Type B pancreatic cell (in vitro differentiated cells): ENCODE results near the gene VASN. TPM values are rescaled to one million over a fixed set of nuclear protein-coding genes. Genes with fewer than 3 reads are reported as not detected.

Experiments
- DNase-seq: peaks from one replicate; pipeline ENCODE4 v3.0.0; 2021; ENCODE audit warnings: mixed read lengths; ENCODE audit not compliant: unreplicated experiment; ENCODE audit errors: extremely low spot score
- H3K27ac Mint-ChIP-seq: 2 replicates; pipeline ENCODE4 v1.8.0; 2021; ENCODE audit warnings: mild to moderate bottlenecking, mixed read lengths
- H3K27me3 Mint-ChIP-seq: 2 replicates; pipeline ENCODE4 v1.8.0; 2021; ENCODE audit warnings: mixed read lengths
- H3K36me3 Mint-ChIP-seq: 2 replicates; pipeline ENCODE4 v1.8.0; 2021; ENCODE audit warnings: mixed read lengths
- H3K4me1 Mint-ChIP-seq: one replicate; pipeline ENCODE4 v1.8.0; 2021; ENCODE audit warnings: mixed read lengths; ENCODE audit not compliant: unreplicated experiment
- H3K4me3 Mint-ChIP-seq: 2 replicates; pipeline ENCODE4 v1.8.0; 2021; ENCODE audit warnings: mild to moderate bottlenecking, mixed read lengths
- H3K9me3 Mint-ChIP-seq: 2 replicates; pipeline ENCODE4 v1.8.0; 2021; ENCODE audit warnings: mixed read lengths
- long read RNA-seq: library from polyadenylated mRNA; unstranded; transcript quantifications from one replicate; pipeline ENCODE4 v2.0.0, GENCODE V29; 2020
- total RNA-seq: library from RNA; stranded (reverse); gene quantifications from 2 replicates; pipeline ENCODE4 v1.2.1, GENCODE V29; 2021; ENCODE audit warnings: low replicate concordance
- TF ChIP-seq, protein P1 (sequence below): fragments of 200-600 bp; sonication (generic); conservative IDR thresholded peaks from 2 replicates; pipeline ENCODE4 v1.5.0; 2021; ENCODE audit warnings: antibody characterized with exemption, mild to moderate bottlenecking

VASN gene
- total RNA-seq: 9.7 and 29.0 TPM in 2 replicates
- long read RNA-seq: 0 reads

DNA sequence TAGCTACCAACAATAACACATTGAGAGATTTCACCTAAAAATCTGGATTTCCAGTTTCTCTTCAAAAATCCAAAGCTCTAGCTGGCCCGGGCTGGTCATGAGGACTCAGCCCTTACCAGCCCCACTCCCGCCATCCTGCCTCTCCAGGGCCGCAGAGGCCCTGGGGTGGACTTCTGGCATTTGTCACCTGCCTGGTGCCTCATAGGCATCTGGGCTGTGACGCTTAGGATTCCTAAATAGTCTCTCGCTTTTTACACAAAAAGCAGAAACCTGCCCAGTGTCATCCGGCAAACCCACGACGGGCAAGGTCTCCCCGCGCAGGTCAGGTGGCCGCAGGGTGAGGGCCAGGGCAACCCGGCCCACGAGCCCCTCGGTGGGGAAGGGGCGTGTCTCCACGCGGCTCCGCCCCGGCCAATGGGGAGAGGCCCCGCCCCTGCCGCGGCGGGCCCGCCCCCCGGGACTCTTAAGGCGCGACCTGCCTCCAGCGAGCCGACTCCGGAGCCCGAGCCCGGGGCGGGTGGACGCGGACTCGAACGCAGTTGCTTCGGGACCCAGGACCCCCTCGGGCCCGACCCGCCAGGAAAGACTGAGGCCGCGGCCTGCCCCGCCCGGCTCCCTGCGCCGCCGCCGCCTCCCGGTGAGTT is at the start of gene VASN:
Gene VASN, plus strand, starts transcription at position 492 of the 644 bp plus-strand sequence. CDS start 9,030 bp downstream, outside the sequence.
- peak within 1 kb of the TSS; percentile 89 for H3K4me3 Mint-ChIP-seq
- H3K9me3 Mint-ChIP-seq: no peaks in the 10 kb centered on the region
- H3K27ac Mint-ChIP-seq: peak within 1 kb of the TSS; percentile 39
- H3K36me3 Mint-ChIP-seq: no peaks in the 10 kb centered on the region
- TF ChIP-seq, protein P1, sequence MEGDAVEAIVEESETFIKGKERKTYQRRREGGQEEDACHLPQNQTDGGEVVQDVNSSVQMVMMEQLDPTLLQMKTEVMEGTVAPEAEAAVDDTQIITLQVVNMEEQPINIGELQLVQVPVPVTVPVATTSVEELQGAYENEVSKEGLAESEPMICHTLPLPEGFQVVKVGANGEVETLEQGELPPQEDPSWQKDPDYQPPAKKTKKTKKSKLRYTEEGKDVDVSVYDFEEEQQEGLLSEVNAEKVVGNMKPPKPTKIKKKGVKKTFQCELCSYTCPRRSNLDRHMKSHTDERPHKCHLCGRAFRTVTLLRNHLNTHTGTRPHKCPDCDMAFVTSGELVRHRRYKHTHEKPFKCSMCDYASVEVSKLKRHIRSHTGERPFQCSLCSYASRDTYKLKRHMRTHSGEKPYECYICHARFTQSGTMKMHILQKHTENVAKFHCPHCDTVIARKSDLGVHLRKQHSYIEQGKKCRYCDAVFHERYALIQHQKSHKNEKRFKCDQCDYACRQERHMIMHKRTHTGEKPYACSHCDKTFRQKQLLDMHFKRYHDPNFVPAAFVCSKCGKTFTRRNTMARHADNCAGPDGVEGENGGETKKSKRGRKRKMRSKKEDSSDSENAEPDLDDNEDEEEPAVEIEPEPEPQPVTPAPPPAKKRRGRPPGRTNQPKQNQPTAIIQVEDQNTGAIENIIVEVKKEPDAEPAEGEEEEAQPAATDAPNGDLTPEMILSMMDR: no peak
- DNase-seq: peak; percentile 91
- no peaks in the 10 kb centered on the region for H3K27me3 Mint-ChIP-seq
- peaks cover 16% of the 10 kb centered on the region for H3K4me1 Mint-ChIP-seq

DNA sequence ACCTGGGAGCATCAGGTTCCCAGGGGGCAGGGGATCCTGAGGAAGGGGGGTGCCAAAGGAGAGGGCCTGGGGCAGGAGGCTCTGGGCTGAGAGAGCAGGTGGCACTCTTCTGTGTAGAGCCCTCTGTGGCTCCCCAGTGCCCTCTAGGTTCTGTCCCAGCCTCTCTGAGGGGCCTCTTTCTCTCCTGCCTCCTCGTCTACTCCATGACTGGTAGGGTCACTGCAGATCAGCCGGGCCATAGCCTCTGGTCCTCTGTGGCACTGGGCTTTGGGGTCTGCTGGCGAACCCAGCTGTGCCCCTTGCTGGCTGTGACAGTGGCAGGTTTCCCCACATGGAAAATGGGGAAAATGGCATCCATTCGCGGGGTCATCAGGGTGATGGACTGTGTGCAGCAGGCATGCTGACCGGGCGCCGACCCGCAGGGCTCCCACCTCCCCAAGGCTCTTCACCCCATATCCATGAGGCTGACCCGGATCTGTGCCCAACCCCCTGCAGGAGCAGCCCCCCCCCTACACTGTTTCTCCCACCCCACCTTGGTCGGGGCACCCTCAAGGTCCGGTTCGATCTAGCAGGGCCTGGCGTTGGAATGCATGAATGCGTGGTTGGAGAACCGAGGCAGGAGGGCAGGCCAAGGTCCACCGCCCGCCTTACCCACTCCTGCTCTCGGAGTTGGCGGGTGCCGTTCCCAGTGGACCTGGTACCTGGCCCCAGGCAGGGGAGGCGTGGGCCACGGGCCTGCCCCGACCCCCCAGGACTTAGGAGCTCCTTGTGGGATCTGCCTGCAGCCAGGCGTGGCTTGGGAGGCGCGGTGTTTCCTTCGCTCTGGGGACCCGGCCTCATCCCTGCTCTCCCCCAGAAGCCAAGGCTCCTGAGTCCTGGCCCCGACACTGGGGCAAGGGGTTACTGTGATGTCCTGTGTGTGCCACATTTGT is 49.3 kb upstream of the VASN start:
- no peak overlapping the region for H3K27ac Mint-ChIP-seq
- H3K4me1 Mint-ChIP-seq: peaks cover 12% of the 10 kb centered on the region
- H3K36me3 Mint-ChIP-seq: no peaks in the 10 kb centered on the region
- DNase-seq: no peak
- no peaks in the 10 kb centered on the region for H3K27me3 Mint-ChIP-seq
- no peak overlapping the region for H3K4me3 Mint-ChIP-seq
- TF ChIP-seq, protein P1: no peak
- H3K9me3 Mint-ChIP-seq: no peaks in the 10 kb centered on the region

DNA sequence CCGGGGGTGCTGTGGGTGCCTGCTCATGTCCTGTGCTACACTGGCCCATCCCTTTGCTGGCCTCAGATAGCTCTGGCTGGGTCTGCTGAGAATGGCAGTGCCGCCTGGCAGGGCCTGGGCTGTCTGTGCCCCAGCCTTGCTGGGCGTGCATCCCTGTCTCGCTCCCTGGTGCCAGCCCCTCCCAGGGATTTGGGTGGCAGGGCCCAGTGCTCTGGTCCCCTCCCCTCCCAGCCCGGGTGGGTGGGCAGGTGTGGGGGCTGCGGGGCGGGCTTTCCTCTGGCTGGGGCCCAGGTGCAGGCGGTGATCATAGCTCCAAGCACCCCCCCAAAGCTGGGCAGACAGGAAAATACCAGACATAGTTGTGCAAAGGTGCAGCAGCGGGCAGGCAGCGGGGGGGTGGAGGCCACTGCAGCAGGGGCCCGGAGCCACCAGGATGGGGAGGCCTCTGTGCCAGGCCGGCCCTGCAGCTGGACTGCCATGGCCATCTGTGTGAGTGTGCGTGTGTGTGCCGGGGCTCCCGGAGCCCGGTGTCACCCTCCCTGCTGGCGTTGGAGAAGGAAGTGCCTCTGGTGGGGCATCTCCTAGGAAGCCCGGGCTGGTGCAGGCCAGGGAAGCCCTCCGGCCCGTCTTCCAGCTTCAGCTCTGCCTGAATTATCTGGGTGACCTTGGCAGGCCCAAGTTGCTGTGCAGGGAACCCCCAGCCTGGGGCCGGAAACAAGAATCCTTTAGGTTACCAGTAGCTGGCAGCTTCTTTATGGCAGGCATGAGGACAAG is 48.4 kb upstream of the VASN start:
- Mint-ChIP-seq H3K4me1 (peaks cover 13% of the 10 kb centered on the region), H3K27me3 (no peaks in the 10 kb centered on the region), H3K36me3 (no peaks in the 10 kb centered on the region), H3K9me3 (no peaks in the 10 kb centered on the region), H3K27ac (no peak overlapping the region), H3K4me3 (no peak overlapping the region)
- no peak for DNase-seq
- TF ChIP-seq, protein P1: no peak

DNA sequence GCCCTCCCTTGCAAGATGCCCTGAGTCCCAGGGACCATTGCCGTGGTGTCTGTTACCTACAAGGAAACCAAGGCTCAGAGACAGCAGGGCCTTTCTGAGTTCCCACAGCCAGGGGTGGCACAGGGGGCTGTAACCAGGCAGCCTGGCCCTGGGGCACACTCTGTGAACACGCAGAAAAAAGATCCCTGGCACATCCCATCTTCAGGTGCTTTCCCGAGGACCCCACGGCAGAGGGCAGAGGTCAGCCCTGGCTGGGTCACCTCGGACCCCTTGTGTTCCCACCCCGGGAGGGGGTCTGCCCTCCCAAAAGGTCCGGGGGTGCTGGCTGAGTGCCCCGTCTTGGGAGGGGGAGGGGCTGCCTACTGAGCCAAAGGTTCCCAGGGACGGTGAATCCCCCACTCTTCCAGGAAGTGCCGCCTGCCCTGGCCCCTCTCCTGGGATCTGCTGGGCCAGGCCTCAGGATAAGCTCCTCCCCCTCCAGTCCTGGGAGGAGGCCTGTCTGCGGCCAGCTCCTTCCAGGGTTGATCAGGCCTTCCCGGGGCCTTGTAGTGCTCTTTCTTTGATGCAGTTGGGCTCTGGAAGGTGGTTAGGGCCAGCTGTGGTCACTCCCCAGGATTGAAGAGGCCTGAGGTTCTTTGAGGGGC is 47.7 kb upstream of the VASN start:
- TF ChIP-seq, protein P1: no peak
- Mint-ChIP-seq H3K27ac (peak overlapping the region; percentile 34), H3K27me3 (no peaks in the 10 kb centered on the region), H3K4me1 (peaks cover 10% of the 10 kb centered on the region), H3K9me3 (no peaks in the 10 kb centered on the region), H3K4me3 (peak overlapping the region; percentile 66), H3K36me3 (no peaks in the 10 kb centered on the region)
- DNase-seq: no peak
